Measurements from ENCODE around the gene SARS1.
"Not testable (repeated sequence)": the region's sequence is repeated elsewhere in the genome, so short reads cannot be mapped to it uniquely, and the experiment has no call there.

The SARS1 gene

GRCh38 chr1:109193653-109194590 is 19.8 kb upstream of the SARS1 start:
- peak; percentile 15 for DNase-seq (ENCODE audit: low read depth)

- DNase-seq (ENCODE audit: low read depth) = no peak
Observed at GRCh38 chr1:109197158-109198042, 16.3 kb upstream of the SARS1 start.

- no peak for DNase-seq (ENCODE audit: low read depth)
Observed at GRCh38 chr1:109198043-109198695, 15.5 kb upstream of the SARS1 start.

- DNase-seq (ENCODE audit: low read depth) = no peak
Observed at GRCh38 chr1:109198745-109199144, 15.0 kb upstream of the SARS1 start.

GRCh38 chr1:109199710-109200109 is 14.0 kb upstream of the SARS1 start:
- DNase-seq (ENCODE audit: low read depth) = no peak

- DNase-seq (ENCODE audit: low read depth) = peak; percentile 34
Observed at GRCh38 chr1:109201123-109201703, 12.5 kb upstream of the SARS1 start.

- DNase-seq (ENCODE audit: low read depth) = no peak
Observed at GRCh38 chr1:109204484-109204883, 9.2 kb upstream of the SARS1 start.

- DNase-seq (ENCODE audit: low read depth) = no peak
Observed at GRCh38 chr1:109206339-109206738, 7.4 kb upstream of the SARS1 start.

GRCh38 chr1:109207467-109208103 is 6.1 kb upstream of the SARS1 start:
- DNase-seq (ENCODE audit: low read depth) = no peak

- DNase-seq (ENCODE audit: low read depth) = no peak
Observed at GRCh38 chr1:109208394-109208793, 5.3 kb upstream of the SARS1 start.

GRCh38 chr1:109208836-109209463 is 4.8 kb upstream of the SARS1 start:
- no peak for DNase-seq (ENCODE audit: low read depth)

- DNase-seq (ENCODE audit: low read depth) = no peak
Observed at GRCh38 chr1:109210058-109210457, 3.7 kb upstream of the SARS1 start.

- no peak for DNase-seq (ENCODE audit: low read depth)
Observed at GRCh38 chr1:109213345-109213823, 334 bp upstream of the SARS1 start.

GRCh38 chr1:109214695-109215623 is 1.2 kb downstream of the SARS1 start:
- DNase-seq (ENCODE audit: low read depth) = peak; percentile 27

- no peak for DNase-seq (ENCODE audit: low read depth)
Observed at GRCh38 chr1:109216662-109217061, 2.9 kb downstream of the SARS1 start.

GRCh38 chr1:109218516-109218915 is 4.8 kb downstream of the SARS1 start:
- no peak for DNase-seq (ENCODE audit: low read depth)

GRCh38 chr1:109221201-109221600 is 7.5 kb downstream of the SARS1 start:
- DNase-seq (ENCODE audit: low read depth) = not testable (repeated sequence)

GRCh38 chr1:109225308-109225707 is 11.6 kb downstream of the SARS1 start:
- no peak for DNase-seq (ENCODE audit: low read depth)

GRCh38 chr1:109225711-109226445 is 12.2 kb downstream of the SARS1 start:
- no peak for DNase-seq (ENCODE audit: low read depth)

Measured in activated T-helper 9 cell treated with anti-CD3 and anti-CD28 coated beads, Interleukin-2, amount 50 U/mL, for 16 hours (primary cell).